H1 (cell line): ENCODE measurements around the gene ESPNL. TPM values are rescaled to one million over a fixed set of nuclear protein-coding genes. Genes with fewer than 3 reads are reported as not detected.

Experiments
- CTCF ChIA-PET: fragments of 300-600 bp; sonication (Branson Sonifier 250); formaldehyde crosslinking; loops from one replicate; lab custom pipeline; 2021; ENCODE audit not compliant: partially characterized antibody; lab: Charles Lee
- POLR2A ChIA-PET: fragments of 300-600 bp; sonication (Branson Sonifier 250); formaldehyde crosslinking; loops from one replicate; lab custom pipeline; 2021; ENCODE audit warnings: inconsistent platforms; ENCODE audit not compliant: partially characterized antibody; lab: Charles Lee
- DNase-seq, 2 experiments: peaks; one replicate each; pipeline versions ENCODE4 v3.0.0 to v3.0.0-alpha.2; 2010 to 2022; ENCODE audit warnings: low spot score in 2 of 2, low read depth in 1 of 2, mixed read lengths in 1 of 2
- FAIRE-seq: peaks from 2 replicates; lab custom pipeline; 2011; peaks lifted over from hg19 to GRCh38; lab: Jason Lieb, UNC
- H2AFZ ChIP-seq: 2 replicates; pipeline ENCODE4 v1.8.1; 2012; ENCODE audit warnings: low read length, inconsistent platforms
- H2AK5ac ChIP-seq: 2 replicates; pipeline ENCODE4 v1.6.1; 2013; ENCODE audit warnings: low read depth, low read length
- H2BK120ac ChIP-seq: replicated peaks from 2 replicates; pipeline ENCODE3; 2013; ENCODE audit warnings: low read depth, low read length, inconsistent platforms
- H2BK12ac ChIP-seq: 2 replicates; pipeline ENCODE4 v1.6.1; 2013; ENCODE audit warnings: low read depth, low read length
- H2BK15ac ChIP-seq: 2 replicates; pipeline ENCODE4 v1.6.1; 2013; ENCODE audit warnings: low read length
- H2BK20ac ChIP-seq: 2 replicates; pipeline ENCODE4 v1.6.1; 2013; ENCODE audit warnings: low read length
- H2BK5ac ChIP-seq: 2 replicates; pipeline ENCODE4 v1.6.1; 2013; ENCODE audit warnings: low read depth, low read length
- H3K14ac ChIP-seq: 2 replicates; pipeline ENCODE4 v1.6.1; 2013; ENCODE audit warnings: inconsistent platforms; ENCODE audit not compliant: insufficient read length
- H3K18ac ChIP-seq: 2 replicates; pipeline ENCODE4 v1.6.1; 2013; ENCODE audit warnings: low read length; ENCODE audit errors: extremely low read depth
- H3K23ac ChIP-seq: 2 replicates; pipeline ENCODE4 v1.6.1; 2013; ENCODE audit warnings: inconsistent platforms; ENCODE audit not compliant: insufficient read length
- H3K23me2 ChIP-seq: 2 replicates; pipeline ENCODE4 v1.6.1; 2013; ENCODE audit warnings: low read depth, low read length
- H3K27ac ChIP-seq: 2 replicates; pipeline ENCODE4 v1.6.1; 2011; ENCODE audit warnings: low read depth, low read length, inconsistent platforms
- H3K27me3 ChIP-seq, 4 experiments: replicated peaks in 1 of 4; 1 replicate in 1 of 4; 2 replicates in 3 of 4; pipeline versions ENCODE4 v1.6.1 to v1.8.1; 2011 to 2013; ENCODE audit warnings: low read length in 3 of 4, mild to moderate bottlenecking in 3 of 4, inconsistent platforms in 2 of 4, mixed read lengths in 2 of 4, moderate library complexity in 1 of 4; ENCODE audit not compliant: control insufficient read depth in 3 of 4, insufficient read depth in 3 of 4; ENCODE audit errors: extremely low read depth in 1 of 4
- H3K36me3 ChIP-seq, 4 experiments: 2 replicates each; pipeline versions ENCODE4 v1.6.1 to v1.8.1; 2011 to 2013; ENCODE audit warnings: mild to moderate bottlenecking in 4 of 4, low read length in 3 of 4, moderate library complexity in 2 of 4, control low read depth in 1 of 4, inconsistent platforms in 1 of 4; ENCODE audit not compliant: insufficient read depth in 4 of 4, control insufficient read depth in 2 of 4
- H3K4ac ChIP-seq: replicated peaks from 2 replicates; pipeline ENCODE3; 2013; ENCODE audit warnings: low read length, low read depth, mixed read lengths, inconsistent platforms; ENCODE audit not compliant: insufficient read length
- H3K4me1 ChIP-seq, 4 experiments: replicated peaks in 1 of 4; 1 replicate in 1 of 4; 2 replicates in 3 of 4; pipeline versions ENCODE4 v1.6.1 to v1.8.1; 2011 to 2013; ENCODE audit warnings: low read length in 3 of 4, inconsistent platforms in 2 of 4, mixed read lengths in 1 of 4; ENCODE audit not compliant: insufficient read depth in 4 of 4, control insufficient read depth in 3 of 4
- H3K4me2 ChIP-seq, 2 experiments: 2 replicates each; pipeline versions ENCODE4 v1.6.1 to v1.8.1; 2011 to 2013; ENCODE audit warnings: low read depth in 2 of 2, low read length in 2 of 2, control low read depth in 1 of 2, inconsistent platforms in 1 of 2, mild to moderate bottlenecking in 1 of 2; ENCODE audit not compliant: insufficient read depth in 1 of 2
- H3K4me3 ChIP-seq, 4 experiments: fragments of 200-600, 300-600 bp in 1 of 4; sonication (generic), shearing (Covaris generic), sonication (Bioruptor Twin) in 1 of 4; 2 replicates each; pipeline versions ENCODE4 v1.5.1 to v1.8.1; 2011 to 2016; ENCODE audit warnings: low read length in 4 of 4, low read depth in 3 of 4, control low read depth in 2 of 4, inconsistent platforms in 2 of 4, mild to moderate bottlenecking in 2 of 4, mixed read lengths in 1 of 4, moderate library complexity in 1 of 4; ENCODE audit not compliant: insufficient read depth in 2 of 4; ENCODE audit errors: extremely low read depth in 1 of 4
- H3K56ac ChIP-seq: replicated peaks from 2 replicates; pipeline ENCODE3; 2013; ENCODE audit warnings: low read depth, mild to moderate bottlenecking, mixed read lengths, low read length, inconsistent platforms; ENCODE audit not compliant: insufficient read length
- H3K79me1 ChIP-seq: 2 replicates; pipeline ENCODE4 v1.6.1; 2013; ENCODE audit warnings: low read depth, low read length, control low read depth
- H3K79me2 ChIP-seq, 2 experiments: 2 replicates each; pipeline versions ENCODE4 v1.6.1 to v1.8.1; 2012 to 2013; ENCODE audit warnings: low read length in 2 of 2, mild to moderate bottlenecking in 2 of 2, inconsistent platforms in 1 of 2; ENCODE audit not compliant: insufficient read depth in 2 of 2, control insufficient read depth in 1 of 2
- H3K9ac ChIP-seq, 4 experiments: replicated peaks in 1 of 4; 1 replicate in 1 of 4; 2 replicates in 3 of 4; pipeline versions ENCODE4 v1.6.1 to v1.8.1; 2011 to 2013; ENCODE audit warnings: low read depth in 3 of 4, low read length in 3 of 4, control low read depth in 2 of 4, mild to moderate bottlenecking in 2 of 4, moderate library complexity in 2 of 4, inconsistent platforms in 1 of 4; ENCODE audit errors: extremely low read depth in 1 of 4
- H3K9me3 ChIP-seq, 2 experiments: 2 replicates each; pipeline versions ENCODE4 v1.6.1 to v1.8.1; 2012 to 2013; ENCODE audit warnings: mild to moderate bottlenecking in 2 of 2, moderate library complexity in 2 of 2, control low read depth in 1 of 2, inconsistent platforms in 1 of 2, low read depth in 1 of 2, low read length in 1 of 2, mixed read lengths in 1 of 2; ENCODE audit not compliant: insufficient read depth in 2 of 2
- H4K20me1 ChIP-seq, 2 experiments: replicated peaks in 1 of 2; 2 replicates each; pipeline versions ENCODE3 to v1.8.1; 2011 to 2013; ENCODE audit warnings: inconsistent platforms in 2 of 2, low read length in 2 of 2, mild to moderate bottlenecking in 1 of 2; ENCODE audit not compliant: insufficient read depth in 2 of 2, control insufficient read depth in 1 of 2
- H4K5ac ChIP-seq: 2 replicates; pipeline ENCODE4 v1.6.1; 2013; ENCODE audit warnings: low read length, low read depth, mixed read lengths, inconsistent platforms; ENCODE audit not compliant: insufficient read length
- H4K8ac ChIP-seq: 2 replicates; pipeline ENCODE4 v1.8.0; 2013; ENCODE audit warnings: mild to moderate bottlenecking, moderate library complexity, low read length, inconsistent platforms; ENCODE audit not compliant: insufficient read depth; ENCODE audit errors: extremely low read depth
- H4K91ac ChIP-seq: replicated peaks from 2 replicates; pipeline ENCODE3; 2013; ENCODE audit warnings: low read length, mixed read lengths, inconsistent platforms; ENCODE audit not compliant: insufficient read length
- BCL11A ChIP-seq, 2 experiments: IDR thresholded peaks; one replicate each; pipeline ENCODE4 v1.6.1; 2011; ENCODE audit warnings: low read depth in 2 of 2, low read length in 2 of 2, mild to moderate bottlenecking in 2 of 2
- CBX8 ChIP-seq: fragments of 300-800, 300-1000 bp; sonication (generic); IDR thresholded peaks from 2 replicates; pipeline ENCODE4 v1.7.1; 2016; ENCODE audit warnings: low read depth, low read length, borderline replicate concordance
- GTF2F1 ChIP-seq: IDR thresholded peaks from 2 replicates; pipeline ENCODE4 v1.6.1; 2012; ENCODE audit warnings: low read depth, low read length, improper control_type of control experiment, borderline replicate concordance
- HDAC2 ChIP-seq, 2 experiments: fragments of 300-600 bp in 1 of 2; sonication (generic) in 1 of 2; IDR thresholded peaks; 2 replicates each; pipeline ENCODE4 v1.6.1; 2011 to 2012; ENCODE audit warnings: low read depth in 2 of 2, low read length in 2 of 2, mild to moderate bottlenecking in 2 of 2, moderate library complexity in 2 of 2, borderline replicate concordance in 1 of 2, inconsistent platforms in 1 of 2
- HDAC6 ChIP-seq: IDR thresholded peaks from one replicate; pipeline ENCODE4 v1.7.1; 2012; ENCODE audit warnings: low read depth, mild to moderate bottlenecking, inconsistent platforms, low read length, moderate library complexity
- KDM4A ChIP-seq: IDR thresholded peaks from one replicate; pipeline ENCODE4 v1.7.1; 2012; ENCODE audit warnings: low read depth, mild to moderate bottlenecking, moderate library complexity, low read length, inconsistent platforms; ENCODE audit not compliant: severe bottlenecking
- POLR2A ChIP-seq, 2 experiments: IDR thresholded peaks; 1 replicate in 1 of 2; 2 replicates in 1 of 2; pipeline ENCODE4 v1.6.1; 2011; ENCODE audit warnings: low read depth in 2 of 2, low read length in 2 of 2, mild to moderate bottlenecking in 2 of 2; ENCODE audit errors: control extremely low read depth in 1 of 2
- POLR2AphosphoS5 ChIP-seq: IDR thresholded peaks from 2 replicates; pipeline ENCODE4 v1.6.1; 2011; ENCODE audit warnings: low read depth, low read length
- RBBP5 ChIP-seq: IDR thresholded peaks from 2 replicates; pipeline ENCODE4 v1.7.1; 2012; ENCODE audit warnings: low read depth, mild to moderate bottlenecking, inconsistent platforms, low read length, moderate library complexity, borderline replicate concordance
- RFX5 ChIP-seq: IDR thresholded peaks from 2 replicates; pipeline ENCODE4 v1.6.1; 2011; ENCODE audit warnings: low read depth, low read length, improper control_type of control experiment, borderline replicate concordance
- SP1 ChIP-seq: IDR thresholded peaks from 2 replicates; pipeline ENCODE4 v1.6.1; 2011; ENCODE audit warnings: low read depth, low read length
- TAF1 ChIP-seq: IDR thresholded peaks from 2 replicates; pipeline ENCODE4 v1.6.1; 2011; ENCODE audit warnings: mild to moderate bottlenecking, low read depth, low read length
- YY1 ChIP-seq: IDR thresholded peaks from 2 replicates; pipeline ENCODE4 v1.6.1; 2011; ENCODE audit warnings: low read depth, mild to moderate bottlenecking, low read length
- ZNF274 ChIP-seq: IDR thresholded peaks from 2 replicates; pipeline ENCODE4 v1.7.0; 2012; ENCODE audit warnings: low read length, borderline replicate concordance; ENCODE audit errors: extremely low read depth
- WGBS, 2 experiments: shearing (Covaris generic) in 1 of 2; methylation state at CpG; one replicate each; pipeline versions ENCODE4 v1.1.6 to v1.1.7; 2013 to 2015; ENCODE audit warnings: low lambda C conversion rate in 2 of 2, mixed read lengths in 2 of 2, inconsistent platforms in 1 of 2, low coverage in 1 of 2, missing lambda C conversion rate in 1 of 2; ENCODE audit not compliant: insufficient replicate concordance in 2 of 2, insufficient coverage in 1 of 2, insufficient read length in 1 of 2; ENCODE audit errors: extremely low coverage in 1 of 2, missing lambda C conversion rate in 1 of 2; 5-methylcytosine and 5-hydroxymethylcytosine counted together
- polyA plus RNA-seq, 7 experiments: library from polyadenylated mRNA; depleted of rRNA in 3 of 7; stranded (reverse) in 5 of 7; unstranded in 2 of 7; fragments of >200 nt in 5 of 7; fragments of 200-250 nt in 2 of 7; gene quantifications; 1 replicate in 5 of 7; 2 replicates in 1 of 7; 4 replicates in 1 of 7; pipeline versions ENCODE4 v1.2.1 to v1.2.3, GENCODE V29; 2011 to 2013; ENCODE audit warnings: missing spikeins in 2 of 7, mixed read lengths in 2 of 7
- total RNA-seq: library from RNA; stranded (reverse); fragmentation: NEBNext Ultra II Directional; extraction: Animal tissue kit (Norgen Biotek cat#: 25700); gene quantifications from 2 replicates; pipeline ENCODE4 v1.2.1, GENCODE V29; 2021
- TF ChIP-seq, protein P1 (sequence below): IDR thresholded peaks from 2 replicates; pipeline ENCODE4 v1.6.1; 2012; ENCODE audit warnings: inconsistent platforms

ESPNL gene
- total and polyA plus RNA-seq, 2 of the 8 experiments (the other 6 are each of a cell fraction or from before 2014, with no cell fraction given): 0.68 to 1.3 TPM

DNA sequence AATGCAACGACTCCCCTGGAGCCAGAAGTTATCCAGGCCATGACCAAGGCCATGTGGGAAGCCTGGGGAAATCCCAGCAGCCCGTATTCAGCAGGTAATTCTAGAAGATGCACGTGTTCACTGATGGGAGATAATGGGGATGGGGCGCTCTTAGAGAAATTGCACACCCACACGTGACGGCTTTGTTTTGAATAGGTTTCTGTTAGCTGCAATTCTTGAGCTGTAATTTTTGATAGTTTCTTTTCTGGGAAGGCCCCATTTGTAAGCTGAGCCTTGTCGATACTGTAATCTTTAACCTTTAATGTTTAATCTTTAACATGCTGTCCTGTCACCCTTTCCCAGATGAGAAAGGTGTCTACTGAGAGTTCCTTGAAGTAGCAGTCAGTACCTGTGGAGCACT lies 35.8 kb upstream of the ESPNL start:
- H2AK5ac ChIP-seq: no peak overlapping the region
- no peak overlapping the region for H4K91ac ChIP-seq
- WGBS, 2 experiments: 91% methylated on average over 7 of the region's 7 CpGs; no CpG with 5 or more reads in 1 of the 2 experiments
- TF ChIP-seq POLR2A (IDR thresholded peaks at IDR 0.05; ENCODE audit: control extremely low read depth in 1 of 2, low read depth in 2 of 2, low read length in 2 of 2): no peak
- no peak for TF ChIP-seq POLR2AphosphoS5
- no peak for TF ChIP-seq HDAC6
- no peak for TF ChIP-seq TAF1
- no peak for TF ChIP-seq GTF2F1
- TF ChIP-seq HDAC2 (IDR thresholded peaks at IDR 0.05; ENCODE audit: borderline replicate concordance in 1 of 2, low read depth in 2 of 2, low read length in 2 of 2): no peak
- TF ChIP-seq ZNF274: no peak
- TF ChIP-seq, protein P1, sequence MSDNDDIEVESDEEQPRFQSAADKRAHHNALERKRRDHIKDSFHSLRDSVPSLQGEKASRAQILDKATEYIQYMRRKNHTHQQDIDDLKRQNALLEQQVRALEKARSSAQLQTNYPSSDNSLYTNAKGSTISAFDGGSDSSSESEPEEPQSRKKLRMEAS: no peak
- TF ChIP-seq RBBP5: no peak
- no peak for TF ChIP-seq BCL11A (IDR thresholded peaks at IDR 0.05; ENCODE audit: low read depth in 2 of 2, low read length in 2 of 2)
- TF ChIP-seq CBX8: no peak
- no peak for TF ChIP-seq KDM4A
- TF ChIP-seq YY1: no peak
- TF ChIP-seq RFX5: no peak
- no peak for TF ChIP-seq SP1

More for the DNA sequence above, 35.8 kb upstream of the ESPNL start:
- Histone ChIP-seq H3K56ac (no peak overlapping the region), H3K4me1 (peaks cover 0 to 10% (median 3%) of the 10 kb centered on the region in 4 experiments; a peak in 5 of 7 replicates), H3K23me2 (peaks cover 9% of the 10 kb centered on the region), H3K27ac (no peak overlapping the region), H3K23ac (no peak overlapping the region), H3K79me1 (peaks cover 2% of the 10 kb centered on the region; the same call in 1 of the 2 replicates), H4K5ac (no peak overlapping the region), H3K36me3 (peaks cover 10 to 52% (median 38%) of the 10 kb centered on the region in 4 experiments), H2BK120ac (no peak overlapping the region), H2BK20ac (no peak overlapping the region), H2BK12ac (no peak overlapping the region), H3K9ac (no peak overlapping the region), H3K4me3 (no peak overlapping the region), H2AFZ (no peak overlapping the region), H3K14ac (no peak overlapping the region), H3K79me2 (peaks cover 5 to 70% of the 10 kb centered on the region in 2 experiments), H4K8ac (no peak overlapping the region), H2BK5ac (no peak overlapping the region), H4K20me1 (peaks cover 2 to 5% of the 10 kb centered on the region in 2 experiments), H3K27me3 (no peaks in the 10 kb centered on the region), H3K4ac (no peak overlapping the region), H3K9me3 (no peaks in the 10 kb centered on the region), H3K18ac (no peak overlapping the region), H2BK15ac (no peak overlapping the region), H3K4me2 (no peak overlapping the region)
- no peak for DNase-seq
- POLR2A ChIA-PET: interaction anchor here (0.8 to 1.4 kb wide), 4 partner anchors 13 to 28 kb away, joined by 3 to 5 read pairs (median 3); no protein-coding TSS in a partner anchor
- no peak for FAIRE-seq
- CTCF ChIA-PET: interaction anchor here (1.5 to 1.8 kb wide), 3 partner anchors 24 to 141 kb away, joined by 3 to 4 read pairs (median 4); no protein-coding TSS in a partner anchor
